GM19240 (cell line): ENCODE data around the gene CT55.
"Not testable (repeated sequence)": the region's sequence is repeated elsewhere in the genome, so short reads cannot be mapped to it uniquely, and the experiment has no call there.

ENCODE experiments used
- DNase-seq: peaks from one replicate; pipeline ENCODE4 v3.0.0; 2011; ENCODE audit warnings: low spot score; ENCODE audit not compliant: insufficient read length

The CT55 gene

GRCh38 chrX:135170877-135171519 is at the start of gene CT55:
CT55 (minus strand) TSS chrX:135171398; CDS start chrX:135171171, 227 bp downstream.
- no peak for DNase-seq

- DNase-seq = no peak
Observed at GRCh38 chrX:135213200-135213844, 42.1 kb upstream of the CT55 start.

- not testable (repeated sequence) for DNase-seq
Observed at GRCh38 chrX:135206427-135206826, 35.2 kb upstream of the CT55 start.

GRCh38 chrX:135200297-135200696 is 29.1 kb upstream of the CT55 start:
- no peak for DNase-seq

GRCh38 chrX:135194684-135195083 is 23.5 kb upstream of the CT55 start:
- no peak for DNase-seq

GRCh38 chrX:135193740-135194139 is 22.5 kb upstream of the CT55 start:
- no peak for DNase-seq

GRCh38 chrX:135191838-135192237 is 20.6 kb upstream of the CT55 start:
- DNase-seq = no peak

GRCh38 chrX:135185795-135186443 is 14.7 kb upstream of the CT55 start:
- DNase-seq = peak; percentile 36

- DNase-seq = no peak
Observed at GRCh38 chrX:135178636-135179035, 7.4 kb upstream of the CT55 start.

GRCh38 chrX:135170468-135170867 is 730 bp downstream of the CT55 start:
- no peak for DNase-seq

- DNase-seq = not testable (repeated sequence)
Observed at GRCh38 chrX:135169534-135169933, 1.7 kb downstream of the CT55 start.

GRCh38 chrX:135168486-135168885 is 2.7 kb downstream of the CT55 start:
- DNase-seq = no peak

- DNase-seq = not testable (repeated sequence)
Observed at GRCh38 chrX:135154688-135155087, 16.5 kb downstream of the CT55 start.

- not testable (repeated sequence) for DNase-seq
Observed at GRCh38 chrX:135126145-135126544, 45.1 kb downstream of the CT55 start.

- DNase-seq = not testable (repeated sequence)
Observed at GRCh38 chrX:135120056-135120576, 51.1 kb downstream of the CT55 start, which contains the start of gene ETDB. ETDB (minus strand) TSS chrX:135120526; CDS start chrX:135119261, 1,265 bp downstream.

- not testable (repeated sequence) for DNase-seq
Observed at GRCh38 chrX:135116064-135116463, 55.1 kb downstream of the CT55 start.

- DNase-seq = peak; percentile 19
Observed at GRCh38 chrX:135114392-135114791, 56.8 kb downstream of the CT55 start.

GRCh38 chrX:135112743-135113142 is 58.5 kb downstream of the CT55 start:
- no peak for DNase-seq

- peak; percentile 6 for DNase-seq
Observed at GRCh38 chrX:135112096-135112729, 59.0 kb downstream of the CT55 start.

GRCh38 chrX:135109554-135109953 is 61.6 kb downstream of the CT55 start:
- no peak for DNase-seq
